Testis (tissue), 3 donors: Measurements from ENCODE around the gene CALML3. TPM values are rescaled to one million over a fixed set of nuclear protein-coding genes. Genes with fewer than 3 reads are reported as not detected.

Experiments
- DNase-seq: peaks from one replicate; pipeline ENCODE4 v3.0.0-alpha.2; 2019
- H3K27ac ChIP-seq, 2 donors: fragments of 200-600 bp; sonication (generic); one replicate each; pipeline ENCODE4 v1.5.1; 2019
- H3K27me3 ChIP-seq: fragments of 200-600 bp; sonication (generic); one replicate; pipeline ENCODE4 v1.5.1; 2019
- H3K36me3 ChIP-seq: fragments of 200-600 bp; sonication (generic); one replicate; pipeline ENCODE4 v1.5.1; 2017; ENCODE audit warnings: low read depth; ENCODE audit errors: missing control alignments
- H3K4me1 ChIP-seq: fragments of 200-600 bp; sonication (generic); one replicate; pipeline ENCODE4 v1.5.1; 2019
- H3K4me3 ChIP-seq, 2 donors: fragments of 200-600 bp; sonication (generic); one replicate each; pipeline ENCODE4 v1.5.1; 2017 to 2019
- H3K9me3 ChIP-seq: fragments of 200-600 bp; sonication (generic); one replicate; pipeline ENCODE4 v1.5.1; 2017
- POLR2A ChIP-seq: fragments of 450-650 bp; IDR thresholded peaks from one replicate; pipeline ENCODE4 v1.6.1; 2017; ENCODE audit warnings: antibody characterized with exemption, mild to moderate bottlenecking, moderate library complexity
- WGBS, 2 donors: methylation state at CpG; one replicate each; pipeline ENCODE4 v1.1.5; 2018; 5-methylcytosine and 5-hydroxymethylcytosine counted together
- intact Hi-C: fragments of 100-400 bp; cut with DNase I; formaldehyde crosslinking; loops from one replicate; pipeline ENCODE4 v1.15.1; 2023; ENCODE audit warnings: low total_unique reads
- polyA plus RNA-seq: library from polyadenylated mRNA; stranded (reverse); fragments of 350-450 nt; fragmentation: Illumina TruSeq; extraction: RNeasy Lipid Tissue Mini Kit (QIAGEN cat#74804); gene quantifications from one replicate; pipeline ENCODE4 v1.2.3, GENCODE V29; 2014; ENCODE audit warnings: low read depth, low replicate concordance; ENCODE audit not compliant: insufficient read depth
- total RNA-seq, 2 donors: library from RNA; depleted of rRNA; stranded (reverse); fragments of >200 nt; gene quantifications; one replicate each; pipeline ENCODE4 v1.2.3, GENCODE V29; 2016
- TF ChIP-seq, protein P1 (sequence below), 3 experiments: fragments of 450-650 bp in 2 of 3; fragments of 200-600 bp in 1 of 3; sonication (generic) in 1 of 3; IDR thresholded peaks; one replicate each; pipeline ENCODE4 v1.5.1; 2016 to 2019; ENCODE audit warnings: antibody characterized with exemption in 3 of 3, mild to moderate bottlenecking in 2 of 3, moderate library complexity in 1 of 3

The CALML3 gene
- total and polyA plus RNA-seq, 3 donors from 2014 or later = 0.19 to 1.5 (median 0.63) TPM

DNA sequence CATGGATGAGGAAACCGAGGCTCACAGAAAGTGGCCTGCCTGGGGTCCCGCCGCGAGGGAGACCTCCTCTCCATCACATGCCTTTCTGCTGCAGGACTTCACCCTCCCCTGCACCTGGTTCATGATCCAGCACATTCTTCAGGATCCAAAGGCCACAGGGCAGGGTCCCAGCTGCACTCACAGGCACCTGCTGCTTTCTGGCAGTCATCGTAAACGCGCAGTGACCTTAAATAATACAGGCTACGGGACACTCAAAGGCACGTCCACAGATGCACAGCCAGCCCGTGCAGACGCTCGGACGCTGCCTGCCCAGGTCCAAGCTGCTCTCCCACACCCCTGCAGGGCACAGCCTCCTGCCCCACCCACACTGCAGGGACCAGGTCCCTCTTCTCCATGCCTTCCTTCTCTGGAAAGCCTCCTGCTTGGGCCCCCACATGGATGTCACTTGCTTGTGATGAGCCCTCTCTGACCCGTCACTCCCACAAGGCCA is 49.9 kb downstream of the CALML3 start:
- TF ChIP-seq, protein P1, sequence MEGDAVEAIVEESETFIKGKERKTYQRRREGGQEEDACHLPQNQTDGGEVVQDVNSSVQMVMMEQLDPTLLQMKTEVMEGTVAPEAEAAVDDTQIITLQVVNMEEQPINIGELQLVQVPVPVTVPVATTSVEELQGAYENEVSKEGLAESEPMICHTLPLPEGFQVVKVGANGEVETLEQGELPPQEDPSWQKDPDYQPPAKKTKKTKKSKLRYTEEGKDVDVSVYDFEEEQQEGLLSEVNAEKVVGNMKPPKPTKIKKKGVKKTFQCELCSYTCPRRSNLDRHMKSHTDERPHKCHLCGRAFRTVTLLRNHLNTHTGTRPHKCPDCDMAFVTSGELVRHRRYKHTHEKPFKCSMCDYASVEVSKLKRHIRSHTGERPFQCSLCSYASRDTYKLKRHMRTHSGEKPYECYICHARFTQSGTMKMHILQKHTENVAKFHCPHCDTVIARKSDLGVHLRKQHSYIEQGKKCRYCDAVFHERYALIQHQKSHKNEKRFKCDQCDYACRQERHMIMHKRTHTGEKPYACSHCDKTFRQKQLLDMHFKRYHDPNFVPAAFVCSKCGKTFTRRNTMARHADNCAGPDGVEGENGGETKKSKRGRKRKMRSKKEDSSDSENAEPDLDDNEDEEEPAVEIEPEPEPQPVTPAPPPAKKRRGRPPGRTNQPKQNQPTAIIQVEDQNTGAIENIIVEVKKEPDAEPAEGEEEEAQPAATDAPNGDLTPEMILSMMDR (IDR thresholded peaks at IDR 0.05) = no peak
- TF ChIP-seq POLR2A = no peak
- DNase-seq = no peak

DNA sequence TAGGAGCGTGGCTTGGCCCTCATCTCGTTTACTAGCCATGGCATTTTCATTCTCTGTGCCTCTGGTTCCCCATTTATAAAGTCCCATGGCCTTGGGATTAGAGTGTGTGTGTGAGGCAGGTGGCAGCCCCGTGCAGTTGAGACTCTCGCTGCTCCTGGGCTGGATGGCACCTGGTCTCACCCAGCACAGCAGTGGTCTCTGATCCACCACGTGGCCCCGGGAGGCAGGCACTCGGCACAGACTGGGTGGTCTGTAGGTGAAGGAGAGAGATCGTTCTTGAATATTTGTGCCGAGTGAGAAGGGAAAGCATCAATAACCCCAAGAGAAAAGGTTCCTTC is 50.4 kb downstream of the CALML3 start:
- no peaks in the 10 kb centered on the region for H3K27me3 ChIP-seq
- no peak for DNase-seq
- no peak overlapping the region for H3K4me3 ChIP-seq
- H3K9me3 ChIP-seq = no peaks in the 10 kb centered on the region
- intact Hi-C loops = no loop called here
- H3K27ac ChIP-seq = no peak overlapping the region
- H3K36me3 ChIP-seq = no peaks in the 10 kb centered on the region
- 50 to 56% methylated on average over 7 to 9 of the region's 9 CpGs for WGBS, 2 donors
- no peak for TF ChIP-seq POLR2A
- TF ChIP-seq, protein P1 (IDR thresholded peaks at IDR 0.05) = no peak
- H3K4me1 ChIP-seq = peaks cover 24% of the 10 kb centered on the region

More for the DNA sequence above, 49.9 kb downstream of the CALML3 start:
- H3K27me3 ChIP-seq = no peaks in the 10 kb centered on the region
- H3K27ac ChIP-seq = no peak overlapping the region
- no peaks in the 10 kb centered on the region for H3K36me3 ChIP-seq
- peaks cover 24% of the 10 kb centered on the region for H3K4me1 ChIP-seq
- H3K4me3 ChIP-seq = no peak overlapping the region
- no peaks in the 10 kb centered on the region for H3K9me3 ChIP-seq
- intact Hi-C loops = no loop called here
- 57 to 73% methylated on average over 14 of the region's 14 CpGs for WGBS, 2 donors

DNA sequence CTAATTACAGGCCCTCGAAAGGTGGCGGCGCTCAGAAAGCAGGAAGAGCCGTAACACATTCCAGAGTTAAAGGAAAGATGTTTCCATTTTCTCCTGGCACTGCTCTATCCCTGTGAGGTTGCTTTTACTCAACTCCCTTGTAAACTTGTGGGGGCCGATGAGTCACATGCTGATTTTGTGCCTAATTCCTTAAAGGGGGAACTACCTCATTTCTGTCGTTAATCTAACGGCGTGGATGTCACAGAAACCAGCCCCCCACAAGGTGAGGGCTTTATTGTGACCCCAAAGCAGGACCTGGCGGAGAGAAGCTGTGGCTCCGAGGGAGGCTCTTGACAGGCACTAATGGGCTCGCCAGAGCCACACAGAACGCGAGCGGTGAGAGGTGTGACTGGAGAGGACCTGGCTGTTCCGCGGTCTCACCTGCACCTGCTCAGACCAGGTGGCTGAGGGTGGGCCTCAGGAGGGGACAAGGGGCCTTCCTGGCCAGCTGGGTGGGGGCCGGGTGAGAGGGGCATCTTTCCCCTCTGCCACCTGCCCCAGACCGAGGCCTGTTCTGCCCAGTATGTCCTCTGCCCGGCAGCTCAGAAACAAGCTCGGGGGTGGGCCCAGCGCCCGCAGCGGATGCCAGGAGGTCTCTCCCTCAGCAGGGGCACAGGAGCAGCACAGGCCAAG is 50.9 kb downstream of the CALML3 start:
- no peaks in the 10 kb centered on the region for H3K36me3 ChIP-seq
- H3K27ac ChIP-seq = no peak overlapping the region
- peaks cover 24% of the 10 kb centered on the region for H3K4me1 ChIP-seq
- no peak for TF ChIP-seq POLR2A
- TF ChIP-seq, protein P1 (IDR thresholded peaks at IDR 0.05) = no peak
- 61 to 73% methylated on average over 18 to 23 of the region's 23 CpGs for WGBS, 2 donors
- intact Hi-C loops = no loop called here
- H3K4me3 ChIP-seq = no peak overlapping the region
- no peaks in the 10 kb centered on the region for H3K9me3 ChIP-seq
- no peak for DNase-seq
- no peaks in the 10 kb centered on the region for H3K27me3 ChIP-seq

DNA sequence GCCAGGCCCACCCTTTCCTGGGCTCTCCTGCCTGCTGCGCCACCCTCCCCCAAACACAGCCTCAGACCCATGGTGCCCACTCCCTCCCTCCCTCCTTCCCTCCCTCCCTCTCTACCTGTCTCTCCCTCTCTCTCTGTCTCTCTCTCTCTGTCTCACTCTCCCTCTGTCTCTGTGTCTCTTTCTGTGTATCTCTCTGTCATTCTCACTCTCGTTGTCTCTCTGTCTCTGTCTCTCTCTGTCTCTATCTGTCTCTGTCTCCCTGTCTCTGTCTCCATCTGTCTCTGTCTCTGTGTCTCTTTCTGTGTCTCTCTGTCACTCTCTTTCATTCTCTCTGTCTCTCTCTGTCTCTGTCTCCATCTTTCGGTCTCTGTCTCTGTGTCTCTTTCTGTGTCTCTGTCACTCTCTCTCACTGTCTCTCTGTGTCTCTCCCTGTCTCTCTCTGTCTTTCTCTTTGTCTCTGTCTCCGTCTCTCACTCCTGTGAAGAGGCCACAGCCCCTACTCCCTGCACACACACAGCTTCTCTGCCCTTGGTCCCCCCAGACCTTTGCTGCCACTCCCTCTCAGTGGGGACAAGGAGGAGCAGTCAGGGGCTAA is 51.5 kb downstream of the CALML3 start:
- 94 to 96% methylated on average over 4 of the region's 4 CpGs for WGBS, 2 donors

More for the DNA sequence above, 51.5 kb downstream of the CALML3 start:
- no peaks in the 10 kb centered on the region for H3K9me3 ChIP-seq
- H3K36me3 ChIP-seq = no peaks in the 10 kb centered on the region
- TF ChIP-seq, protein P1 (IDR thresholded peaks at IDR 0.05) = no peak
- TF ChIP-seq POLR2A = no peak
- H3K4me1 ChIP-seq = peaks cover 24% of the 10 kb centered on the region
- H3K27ac ChIP-seq = no peak overlapping the region
- intact Hi-C loops = no loop called here
- no peaks in the 10 kb centered on the region for H3K27me3 ChIP-seq
- no peak overlapping the region for H3K4me3 ChIP-seq
- DNase-seq = no peak

Other genes with a start within 250 kb of the CALML3 start
- gene UCN3, start 160.0 kb upstream of the CALML3 start, total RNA-seq = not detected
- gene UCN3, start 160.0 kb upstream of the CALML3 start, polyA plus RNA-seq = not detected
- 1 to 10 TPM in 1 of 2 donors, under 1 TPM in 1; 0.93 to 2.5 TPM for gene TUBAL3, start 120.1 kb upstream of the CALML3 start, total RNA-seq
- gene TUBAL3, start 120.1 kb upstream of the CALML3 start, polyA plus RNA-seq = 5.3 TPM
- 10 to 100 TPM; 39.9 to 40.7 TPM for gene NET1, start 112.4 kb upstream of the CALML3 start, total RNA-seq
- 29.7 TPM for gene NET1, start 112.4 kb upstream of the CALML3 start, polyA plus RNA-seq
- gene CALML5, start 25.4 kb upstream of the CALML3 start, total RNA-seq = under 1 TPM in 1 of 2 donors, not detected in 1; 0.50 TPM
- not detected for gene CALML5, start 25.4 kb upstream of the CALML3 start, polyA plus RNA-seq
- 10 to 100 TPM in 1 of 2 donors, 1 to 10 TPM in 1; 9.4 to 14.1 TPM for gene ASB13, start 141.6 kb downstream of the CALML3 start, total RNA-seq
- 12.3 TPM for gene ASB13, start 141.6 kb downstream of the CALML3 start, polyA plus RNA-seq
- gene TASOR2, start 159.9 kb downstream of the CALML3 start, total RNA-seq = 100 to 1,000 TPM; 157 to 161 TPM
- gene TASOR2, start 159.9 kb downstream of the CALML3 start, polyA plus RNA-seq = 57.5 TPM